Activated CD4-positive, alpha-beta memory T cell treated with anti-CD3 and anti-CD28 coated beads for 36 hours (primary cell): ENCODE measurements around the gene SPATA16. TPM values are rescaled to one million over a fixed set of nuclear protein-coding genes. Genes with fewer than 3 reads are reported as not detected.

Source experiments
- CTCF ChIA-PET: fragments of 350-600 bp; sonication (Branson Sonifier 250); formaldehyde crosslinking; loops from one replicate; lab custom pipeline; 2021; ENCODE audit warnings: antibody characterized with exemption, inconsistent platforms; lab: Charles Lee
- POLR2A ChIA-PET: fragments of 350-600 bp; sonication (Branson Sonifier 250); formaldehyde crosslinking; loops from one replicate; lab custom pipeline; 2021; ENCODE audit warnings: antibody characterized with exemption; lab: Charles Lee
- DNase-seq: peaks from one replicate; pipeline ENCODE4 v3.0.0-alpha.2; 2020
- H3K27ac Mint-ChIP-seq: one replicate; pipeline ENCODE4 v1.8.0; 2021; ENCODE audit warnings: mixed read lengths
- H3K27me3 Mint-ChIP-seq: one replicate; pipeline ENCODE4 v1.8.0; 2021; ENCODE audit warnings: mixed read lengths
- H3K36me3 Mint-ChIP-seq: one replicate; pipeline ENCODE4 v1.8.0; 2021; ENCODE audit warnings: mixed read lengths
- H3K4me1 Mint-ChIP-seq: one replicate; pipeline ENCODE4 v1.8.0; 2021; ENCODE audit warnings: low read depth, mixed read lengths
- H3K4me3 Mint-ChIP-seq: one replicate; pipeline ENCODE4 v1.8.0; 2021; ENCODE audit warnings: mild to moderate bottlenecking, mixed read lengths
- H3K9me3 Mint-ChIP-seq: one replicate; pipeline ENCODE4 v1.8.0; 2021; ENCODE audit warnings: mixed read lengths
- intact Hi-C: fragments of 100-400 bp; cut with micrococcal nuclease; formaldehyde crosslinking; loops from one replicate; pipeline ENCODE4 v1.15.1; 2023
- total RNA-seq, 2 experiments: library from RNA; stranded (reverse); gene quantifications; one replicate each; pipeline ENCODE4 v1.2.3, GENCODE V29; 2021

Gene SPATA16
- total RNA-seq, 2 experiments from 2014 or later: not detected

GRCh38 chr3:172989373-172989772 is 151.7 kb downstream of the SPATA16 start:
- H3K27ac Mint-ChIP-seq: no peak overlapping the region
- CTCF ChIA-PET: no interaction called here

DNA sequence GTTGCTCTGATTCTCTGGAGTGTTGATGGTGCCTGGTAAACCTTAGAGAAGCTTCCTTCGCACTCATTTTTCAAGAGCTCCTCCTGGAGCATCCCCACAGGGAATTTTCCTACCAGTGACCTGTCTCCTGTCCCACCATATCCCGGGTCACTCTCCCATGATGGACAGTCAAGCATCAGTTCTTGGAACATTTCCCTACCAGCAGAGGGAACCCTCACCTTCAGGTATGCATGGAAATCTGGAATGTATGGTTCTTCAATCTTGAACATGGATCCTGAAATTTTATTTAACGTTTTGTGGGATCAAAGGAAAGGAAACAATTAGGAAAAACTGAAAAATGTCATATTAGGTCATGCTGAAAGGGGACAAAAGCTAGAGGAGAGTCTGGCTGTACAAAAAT is 153.8 kb downstream of the SPATA16 start:
- no peak overlapping the region for H3K27ac Mint-ChIP-seq
- POLR2A ChIA-PET: no interaction called here
- no peak overlapping the region for H3K4me3 Mint-ChIP-seq
- DNase-seq: no peak
- no peaks in the 10 kb centered on the region for H3K4me1 Mint-ChIP-seq
- CTCF ChIA-PET: no interaction called here
- H3K36me3 Mint-ChIP-seq: no peaks in the 10 kb centered on the region
- H3K9me3 Mint-ChIP-seq: no peaks in the 10 kb centered on the region
- intact Hi-C loops: no loop called here
- H3K27me3 Mint-ChIP-seq: no peaks in the 10 kb centered on the region

More at GRCh38 chr3:172989373-172989772, 151.7 kb downstream of the SPATA16 start:
- Mint-ChIP-seq H3K27me3 (no peaks in the 10 kb centered on the region), H3K36me3 (no peaks in the 10 kb centered on the region), H3K4me1 (no peaks in the 10 kb centered on the region), H3K4me3 (no peak overlapping the region), H3K9me3 (no peaks in the 10 kb centered on the region)
- POLR2A ChIA-PET: no interaction called here
- intact Hi-C loops: no loop called here
- DNase-seq: no peak

DNA sequence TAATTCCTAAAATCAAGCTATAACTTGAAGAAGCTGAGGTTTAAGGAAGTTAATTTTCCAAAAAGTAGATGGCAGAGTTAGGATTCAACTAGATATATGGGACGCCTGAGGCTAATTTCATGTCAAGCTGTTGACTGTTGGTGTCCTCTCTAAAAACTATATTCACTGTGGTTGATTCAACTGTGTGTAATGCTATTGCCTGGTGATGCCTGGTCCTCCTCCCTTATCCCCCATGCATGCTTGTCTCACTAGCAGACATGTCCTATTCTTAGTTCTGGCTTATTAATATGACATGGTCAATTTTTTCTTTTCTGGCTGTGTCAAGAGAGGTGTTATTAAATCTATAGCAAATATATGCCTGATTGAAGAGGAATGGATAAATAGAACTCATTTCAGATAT is 156.1 kb downstream of the SPATA16 start:
- CTCF ChIA-PET: no interaction called here

DNA sequence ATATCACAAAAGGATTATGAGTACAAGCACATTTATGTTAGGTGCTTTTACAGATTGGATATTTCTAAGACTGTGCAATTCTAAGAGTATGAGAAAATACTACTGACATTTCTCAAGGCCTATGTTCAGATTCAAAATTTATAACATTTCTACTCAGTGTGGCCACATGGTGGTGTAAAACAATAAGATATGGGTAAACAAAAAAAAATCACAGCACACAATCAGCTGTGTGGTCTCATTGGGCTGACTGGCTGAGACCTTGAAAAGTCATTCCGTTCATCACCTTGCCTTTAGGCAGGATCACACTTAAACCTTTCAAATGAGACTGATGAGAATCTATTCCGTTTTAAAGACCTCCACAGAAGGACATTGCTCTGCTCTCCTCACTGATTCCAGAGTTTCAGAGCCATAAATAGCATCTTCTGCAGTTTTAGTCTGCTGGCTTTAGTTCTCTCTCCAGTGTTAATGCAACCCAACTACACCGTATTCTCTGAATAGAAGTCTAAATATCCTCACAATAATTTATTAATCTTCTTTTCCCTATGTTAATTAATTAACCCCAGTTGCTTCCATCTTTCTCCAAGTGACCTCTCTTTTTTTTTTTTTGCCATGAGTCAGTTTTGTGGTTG is 158.2 kb downstream of the SPATA16 start:
- H3K27me3 Mint-ChIP-seq: no peaks in the 10 kb centered on the region
- POLR2A ChIA-PET: no interaction called here
- H3K4me1 Mint-ChIP-seq: no peaks in the 10 kb centered on the region
- intact Hi-C loops: no loop called here
- no peak overlapping the region for H3K27ac Mint-ChIP-seq
- no peak for DNase-seq
- H3K36me3 Mint-ChIP-seq: no peaks in the 10 kb centered on the region
- no peak overlapping the region for H3K4me3 Mint-ChIP-seq
- no peaks in the 10 kb centered on the region for H3K9me3 Mint-ChIP-seq
- CTCF ChIA-PET: no interaction called here

More for the DNA sequence above, 156.1 kb downstream of the SPATA16 start:
- intact Hi-C loops: no loop called here
- Mint-ChIP-seq H3K4me3 (no peak overlapping the region), H3K27ac (no peak overlapping the region), H3K9me3 (no peaks in the 10 kb centered on the region), H3K27me3 (no peaks in the 10 kb centered on the region), H3K36me3 (no peaks in the 10 kb centered on the region), H3K4me1 (no peaks in the 10 kb centered on the region)
- POLR2A ChIA-PET: no interaction called here
- no peak for DNase-seq

DNA sequence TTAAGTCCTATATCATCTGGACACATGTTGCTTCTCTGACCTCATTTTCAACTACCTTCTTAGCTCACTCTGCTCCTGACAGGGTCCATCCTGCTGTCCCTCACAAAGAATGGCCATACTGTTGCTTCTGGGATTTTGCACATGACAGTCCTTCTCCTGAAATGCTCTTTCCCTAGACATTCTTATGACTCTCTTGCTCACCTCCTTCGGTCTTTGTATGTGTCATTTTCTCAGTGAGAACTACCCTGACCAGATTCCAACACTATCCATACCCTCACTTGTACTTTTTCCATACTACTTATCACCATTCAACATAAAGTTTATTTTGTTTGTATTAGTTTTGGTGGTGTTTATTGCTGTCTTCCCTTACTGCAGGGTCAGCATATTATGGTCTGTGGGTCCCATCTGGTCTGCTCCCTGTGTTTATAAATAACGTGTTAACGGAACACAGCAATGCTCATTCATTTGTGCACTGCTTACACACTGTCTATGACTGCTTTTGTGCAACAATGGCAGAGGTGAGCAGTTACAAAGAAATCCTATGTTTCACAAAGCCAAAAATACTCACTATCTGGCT is 159.5 kb downstream of the SPATA16 start:
- no peaks in the 10 kb centered on the region for H3K4me1 Mint-ChIP-seq
- POLR2A ChIA-PET: no interaction called here
- no peaks in the 10 kb centered on the region for H3K27me3 Mint-ChIP-seq
- no peak for DNase-seq
- no peaks in the 10 kb centered on the region for H3K36me3 Mint-ChIP-seq
- H3K27ac Mint-ChIP-seq: no peak overlapping the region
- H3K9me3 Mint-ChIP-seq: no peaks in the 10 kb centered on the region
- no peak overlapping the region for H3K4me3 Mint-ChIP-seq
- intact Hi-C loops: no loop called here
- CTCF ChIA-PET: no interaction called here

- Mint-ChIP-seq H3K27ac (no peak overlapping the region), H3K36me3 (no peaks in the 10 kb centered on the region), H3K27me3 (no peaks in the 10 kb centered on the region), H3K9me3 (no peaks in the 10 kb centered on the region), H3K4me1 (no peaks in the 10 kb centered on the region), H3K4me3 (no peak overlapping the region)
- intact Hi-C loops: no loop called here
- ChIA-PET CTCF (no interaction called here), POLR2A (no interaction called here)
- DNase-seq: no peak
Observed at GRCh38 chr3:172980849-172981248, 160.2 kb downstream of the SPATA16 start.

DNA sequence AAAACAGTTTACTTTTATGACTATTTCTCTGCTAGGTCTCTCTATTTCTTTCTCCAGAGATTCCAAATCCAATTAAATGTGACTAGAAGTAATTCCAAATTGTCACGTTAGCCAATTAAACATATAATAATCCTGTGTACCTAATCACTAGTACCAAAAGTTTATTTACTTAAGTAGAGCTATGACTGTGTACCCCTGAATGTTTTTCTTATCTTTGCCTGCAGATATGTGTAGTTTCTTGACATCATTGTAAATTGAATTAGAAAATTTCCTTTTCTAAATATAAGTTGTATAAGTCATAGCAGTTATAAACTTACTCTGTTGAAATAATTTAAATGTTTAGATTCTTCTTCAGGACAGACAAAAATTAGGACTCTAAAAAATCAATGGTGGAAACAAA is 163.3 kb downstream of the SPATA16 start:
- H3K27me3 Mint-ChIP-seq: no peaks in the 10 kb centered on the region
- ChIA-PET CTCF (no interaction called here), POLR2A (no interaction called here)
- no peak for DNase-seq
- intact Hi-C loops: no loop called here
- no peaks in the 10 kb centered on the region for H3K9me3 Mint-ChIP-seq
- H3K4me1 Mint-ChIP-seq: no peaks in the 10 kb centered on the region
- no peaks in the 10 kb centered on the region for H3K36me3 Mint-ChIP-seq
- H3K27ac Mint-ChIP-seq: no peak overlapping the region
- no peak overlapping the region for H3K4me3 Mint-ChIP-seq

GRCh38 chr3:172974969-172975368 is 166.1 kb downstream of the SPATA16 start:
- Mint-ChIP-seq H3K4me1 (no peaks in the 10 kb centered on the region), H3K4me3 (no peak overlapping the region), H3K36me3 (no peaks in the 10 kb centered on the region), H3K9me3 (no peaks in the 10 kb centered on the region), H3K27ac (no peak overlapping the region), H3K27me3 (no peaks in the 10 kb centered on the region)
- CTCF ChIA-PET: no interaction called here
- DNase-seq: no peak
- intact Hi-C loops: no loop called here
- POLR2A ChIA-PET: no interaction called here

DNA sequence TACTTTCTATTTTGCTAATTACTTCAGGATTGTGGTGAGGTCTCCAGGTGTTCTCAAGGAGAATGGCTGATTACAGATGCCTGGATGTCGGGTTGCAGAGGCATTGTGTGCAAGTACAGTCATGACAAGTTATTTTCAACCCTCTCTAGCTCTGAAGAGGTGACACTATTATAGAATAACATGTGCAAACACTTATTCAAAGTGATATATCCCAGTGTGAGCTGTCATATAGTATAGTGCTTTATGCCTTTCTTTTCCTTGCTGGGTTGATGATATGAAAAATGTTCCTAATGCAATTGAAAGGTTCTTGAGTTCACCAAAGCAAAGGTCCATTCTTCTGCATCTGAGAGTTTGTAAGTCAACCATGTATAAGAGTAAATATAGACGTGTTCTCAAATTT is 167.2 kb downstream of the SPATA16 start:
- H3K4me1 Mint-ChIP-seq: no peaks in the 10 kb centered on the region
- no peaks in the 10 kb centered on the region for H3K9me3 Mint-ChIP-seq
- no peak overlapping the region for H3K4me3 Mint-ChIP-seq
- no peak overlapping the region for H3K27ac Mint-ChIP-seq
- CTCF ChIA-PET: no interaction called here
- DNase-seq: no peak
- no peaks in the 10 kb centered on the region for H3K36me3 Mint-ChIP-seq
- POLR2A ChIA-PET: no interaction called here
- intact Hi-C loops: no loop called here
- H3K27me3 Mint-ChIP-seq: no peaks in the 10 kb centered on the region

GRCh38 chr3:172972717-172973116 is 168.3 kb downstream of the SPATA16 start:
- intact Hi-C loops: no loop called here
- no peaks in the 10 kb centered on the region for H3K4me1 Mint-ChIP-seq
- no peaks in the 10 kb centered on the region for H3K36me3 Mint-ChIP-seq
- ChIA-PET POLR2A (no interaction called here), CTCF (no interaction called here)
- DNase-seq: no peak
- H3K4me3 Mint-ChIP-seq: no peak overlapping the region
- no peak overlapping the region for H3K27ac Mint-ChIP-seq
- no peaks in the 10 kb centered on the region for H3K27me3 Mint-ChIP-seq
- H3K9me3 Mint-ChIP-seq: no peaks in the 10 kb centered on the region

- no peaks in the 10 kb centered on the region for H3K27me3 Mint-ChIP-seq
- intact Hi-C loops: no loop called here
- POLR2A ChIA-PET: no interaction called here
- no peaks in the 10 kb centered on the region for H3K36me3 Mint-ChIP-seq
- no peaks in the 10 kb centered on the region for H3K9me3 Mint-ChIP-seq
- CTCF ChIA-PET: no interaction called here
- H3K4me3 Mint-ChIP-seq: no peak overlapping the region
- no peak for DNase-seq
- no peak overlapping the region for H3K27ac Mint-ChIP-seq
- H3K4me1 Mint-ChIP-seq: no peaks in the 10 kb centered on the region
Observed at GRCh38 chr3:172972067-172972466, 169.0 kb downstream of the SPATA16 start.

GRCh38 chr3:172968646-172969045 is 172.4 kb downstream of the SPATA16 start:
- Mint-ChIP-seq H3K36me3 (no peaks in the 10 kb centered on the region), H3K4me1 (no peaks in the 10 kb centered on the region), H3K4me3 (no peak overlapping the region), H3K9me3 (no peaks in the 10 kb centered on the region), H3K27ac (no peak overlapping the region), H3K27me3 (no peaks in the 10 kb centered on the region)
- ChIA-PET POLR2A (no interaction called here), CTCF (no interaction called here)
- no peak for DNase-seq
- intact Hi-C loops: no loop called here

- Mint-ChIP-seq H3K9me3 (no peaks in the 10 kb centered on the region), H3K27ac (no peak overlapping the region), H3K36me3 (no peaks in the 10 kb centered on the region), H3K4me3 (no peak overlapping the region), H3K4me1 (no peaks in the 10 kb centered on the region), H3K27me3 (no peaks in the 10 kb centered on the region)
- ChIA-PET CTCF (no interaction called here), POLR2A (no interaction called here)
- no peak for DNase-seq
- intact Hi-C loops: no loop called here
Observed at GRCh38 chr3:172965256-172965655, 175.8 kb downstream of the SPATA16 start.
